Measurements from ENCODE around the gene RRP1. TPM values are rescaled to one million over a fixed set of nuclear protein-coding genes. Genes with fewer than 3 reads are reported as not detected.

Gene RRP1
- total RNA-seq, 2 donors from 2014 or later: 9.9 to 27.7 TPM

DNA sequence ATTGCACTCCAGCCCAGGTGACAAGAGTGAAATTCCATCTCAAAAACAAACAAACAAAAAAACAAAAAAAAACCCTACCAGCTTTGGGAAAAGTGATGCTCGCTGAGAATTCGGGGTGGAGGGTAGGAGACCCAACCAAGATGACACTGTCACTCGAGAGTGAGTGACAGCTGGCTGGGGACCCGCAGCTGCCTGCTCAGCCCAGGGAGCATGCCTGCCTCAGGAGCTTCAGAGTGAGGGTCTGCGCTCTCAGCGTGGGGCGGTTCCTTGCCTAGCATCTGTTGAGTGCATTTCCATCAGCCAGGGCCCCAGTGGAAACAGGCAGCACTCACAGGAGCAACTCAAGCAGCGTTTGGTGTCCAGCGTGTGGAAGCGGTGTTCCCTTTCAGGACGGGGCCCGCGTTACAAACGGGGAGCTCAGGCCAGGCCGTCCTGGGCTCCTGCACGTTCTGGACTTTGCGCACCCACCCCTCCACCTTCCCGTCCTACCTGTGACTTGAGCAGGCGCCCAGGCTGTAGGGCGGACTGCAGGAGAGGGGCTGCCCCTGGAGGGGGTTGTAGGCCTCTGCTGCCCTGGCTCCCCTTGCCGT lies 19.2 kb upstream of the RRP1 start:
- intact Hi-C loops (cut with DNase I): no loop called here
- Histone ChIP-seq H3K27me3 (no peaks in the 10 kb centered on the region), H3K27ac (no peak overlapping the region), H3K9me3 (no peaks in the 10 kb centered on the region), H3K4me1 (peaks cover 24% of the 10 kb centered on the region), H3K4me3 (no peak overlapping the region), H3K36me3 (replicated peaks in 1 of 2; ENCODE audit: insufficient read depth in 1 of 2, low read depth in 2 of 2) (peaks cover 0 to 2% of the 10 kb centered on the region in 2 donors)
- no peak for ATAC-seq
- TF ChIP-seq POLR2A (IDR thresholded peaks at IDR 0.05) (no peak), CTCF (IDR thresholded peaks at IDR 0.05) (no peak)
- DNase-seq: no peak
- 80 to 82% methylated on average over 21 of the region's 21 CpGs for WGBS, 2 donors

DNA sequence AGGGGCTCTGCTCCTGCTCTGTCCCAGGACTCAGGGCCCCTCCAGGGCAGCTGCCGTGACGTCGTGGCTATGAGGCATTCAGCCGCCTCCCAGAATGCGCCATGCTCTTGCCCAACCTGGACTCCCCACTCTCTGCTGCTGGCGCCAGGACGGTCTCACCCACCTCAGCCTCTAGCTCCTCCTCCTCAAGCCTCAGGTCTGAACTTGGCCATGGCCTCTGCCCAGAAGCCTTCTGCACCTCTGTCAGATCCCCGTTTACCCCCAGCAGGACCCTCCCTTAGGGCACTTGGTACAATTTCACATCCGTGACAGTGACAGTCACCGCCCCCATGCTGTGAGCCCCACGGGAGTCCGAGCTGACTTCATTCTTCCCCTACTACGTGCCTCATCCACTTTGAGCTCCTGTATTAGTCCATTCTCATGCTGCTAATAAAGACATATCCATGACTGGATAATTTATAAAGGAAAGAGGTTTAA lies 18.1 kb upstream of the RRP1 start:
- Histone ChIP-seq H3K9me3 (no peaks in the 10 kb centered on the region), H3K27me3 (no peaks in the 10 kb centered on the region), H3K4me1 (peaks cover 31% of the 10 kb centered on the region), H3K4me3 (no peak overlapping the region), H3K27ac (no peak overlapping the region), H3K36me3 (replicated peaks in 1 of 2; ENCODE audit: insufficient read depth in 1 of 2, low read depth in 2 of 2) (peaks cover 0 to 2% of the 10 kb centered on the region in 2 donors)
- WGBS, 2 donors: 65 to 69% methylated on average over 13 of the region's 13 CpGs
- ATAC-seq (no peak), DNase-seq (no peak)
- no peak for TF ChIP-seq CTCF (IDR thresholded peaks at IDR 0.05)
- no peak for TF ChIP-seq POLR2A (IDR thresholded peaks at IDR 0.05)
- intact Hi-C loops (cut with DNase I): no loop called here

- Histone ChIP-seq H3K27me3 (no peaks in the 10 kb centered on the region), H3K4me3 (no peak overlapping the region), H3K27ac (no peak overlapping the region), H3K4me1 (peaks cover 28% of the 10 kb centered on the region), H3K36me3 (replicated peaks in 1 of 2; ENCODE audit: insufficient read depth in 1 of 2, low read depth in 2 of 2) (peaks cover 0 to 2% of the 10 kb centered on the region in 2 donors), H3K9me3 (no peaks in the 10 kb centered on the region)
- TF ChIP-seq POLR2A (IDR thresholded peaks at IDR 0.05) (no peak), CTCF (IDR thresholded peaks at IDR 0.05) (no peak)
- intact Hi-C loops (cut with DNase I): no loop called here
- DNase-seq: no peak
- no peak for ATAC-seq
- WGBS, 2 donors: 81 to 82% methylated on average over 13 of the region's 13 CpGs
Measured at GRCh38 chr21:43771698-43772424, 17.5 kb upstream of the RRP1 start.

GRCh38 chr21:43772425-43772821 lies 17.0 kb upstream of the RRP1 start:
- no peak overlapping the region for H3K4me3 ChIP-seq
- H3K9me3 ChIP-seq: no peaks in the 10 kb centered on the region
- no peaks in the 10 kb centered on the region for H3K27me3 ChIP-seq
- peaks cover 23% of the 10 kb centered on the region for H3K4me1 ChIP-seq
- no peak for ATAC-seq
- TF ChIP-seq POLR2A (IDR thresholded peaks at IDR 0.05) (no peak), CTCF (IDR thresholded peaks at IDR 0.05) (no peak)
- H3K36me3 ChIP-seq (replicated peaks in 1 of 2; ENCODE audit: insufficient read depth in 1 of 2, low read depth in 2 of 2): peaks cover 0 to 2% of the 10 kb centered on the region in 2 donors
- intact Hi-C loops (cut with DNase I): no loop called here
- no peak for DNase-seq
- WGBS, 2 donors: 77% methylated on average over 6 of the region's 6 CpGs
- no peak overlapping the region for H3K27ac ChIP-seq

Measured in body of pancreas (tissue), 4 donors.